Left renal cortex interstitium (tissue), 4 donors: ENCODE measurements around the gene SDSL. TPM values are rescaled to one million over a fixed set of nuclear protein-coding genes. Genes with fewer than 3 reads are reported as not detected.

Source experiments
- DNase-seq, 4 donors: peaks; one replicate each; pipeline ENCODE4 v3.0.0-alpha.2; 2013; ENCODE audit warnings: low read depth in 4 of 4, low spot score in 2 of 4, missing footprints in 1 of 4
- polyA plus RNA-seq, 4 donors: library from polyadenylated mRNA; unstranded; fragments of 120-200 nt; gene quantifications; one replicate each; pipeline ENCODE4 v1.2.1, GENCODE V29; 2013; ENCODE audit not compliant: insufficient read length in 4 of 4

SDSL gene
- polyA plus RNA-seq, 4 donors = 13.6 to 15.7 (median 14.3) TPM

GRCh38 chr12:113465808-113466453, 43.8 kb downstream of the SDSL start:
- DNase-seq = no peak

GRCh38 chr12:113466454-113467141, 44.4 kb downstream of the SDSL start:
- no peak for DNase-seq

DNA sequence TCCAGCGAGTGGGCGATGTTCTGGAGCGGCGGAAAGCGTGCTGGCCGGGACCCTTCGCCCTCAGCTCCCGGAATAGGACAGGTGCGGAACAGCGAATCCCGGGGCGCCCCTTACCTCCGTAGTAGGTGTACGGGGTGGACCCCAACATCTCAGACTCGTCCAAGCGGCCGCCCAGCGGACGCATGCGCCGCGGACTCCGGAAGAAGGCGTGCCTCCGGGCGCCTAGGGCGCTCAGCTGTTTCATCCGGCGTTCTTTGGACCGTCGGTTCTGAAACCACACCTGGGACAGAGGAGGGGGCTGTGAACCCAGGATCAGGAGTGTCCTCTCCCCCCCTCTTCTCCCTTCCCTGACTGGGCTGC, 44.9 kb downstream of the SDSL start:
- DNase-seq = no peak

- DNase-seq = no peak
Measured at GRCh38 chr12:113467502-113468364, 45.6 kb downstream of the SDSL start.

GRCh38 chr12:113468365-113469223, 46.4 kb downstream of the SDSL start:
- no peak for DNase-seq

GRCh38 chr12:113469224-113469948, 47.2 kb downstream of the SDSL start:
- DNase-seq = no peak

GRCh38 chr12:113469949-113470743, 48.0 kb downstream of the SDSL start:
- no peak for DNase-seq

GRCh38 chr12:113470871-113471618, 48.9 kb downstream of the SDSL start:
- no peak for DNase-seq

DNA sequence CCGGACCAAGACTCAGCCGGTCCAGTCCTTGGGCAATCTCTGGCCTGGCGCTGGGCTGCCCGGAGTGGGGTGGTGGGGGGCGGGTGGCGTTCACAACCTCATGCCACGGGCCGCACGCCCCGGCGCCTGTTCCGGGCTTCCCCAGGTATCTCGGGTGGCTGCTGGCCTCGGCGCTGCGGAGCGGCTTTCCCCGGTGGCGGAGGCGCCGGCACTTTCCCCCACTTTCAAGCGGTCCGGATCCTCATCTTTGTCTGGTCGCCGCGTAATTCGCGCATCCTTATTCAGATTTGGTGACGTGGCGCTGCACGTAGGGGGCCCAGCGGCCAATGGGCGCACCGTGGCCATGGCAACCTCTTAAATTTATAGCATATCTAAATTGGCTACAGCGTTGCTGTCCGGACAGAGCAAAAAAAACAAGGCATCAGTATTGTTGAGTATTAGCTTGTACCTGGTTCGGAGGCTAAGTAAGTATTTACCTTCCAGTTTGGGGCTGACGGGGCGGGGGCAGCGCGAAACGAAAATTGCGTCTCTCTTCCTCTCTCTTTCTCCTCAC, 49.5 kb downstream of the SDSL start, which contains the start of gene LHX5:
Gene LHX5, minus strand, starts transcription at position 253 of the 553 bp plus-strand sequence. CDS start 373 bp downstream, outside the sequence.
- DNase-seq = no peak

GRCh38 chr12:113472191-113473121, 50.3 kb downstream of the SDSL start:
- no peak for DNase-seq

DNA sequence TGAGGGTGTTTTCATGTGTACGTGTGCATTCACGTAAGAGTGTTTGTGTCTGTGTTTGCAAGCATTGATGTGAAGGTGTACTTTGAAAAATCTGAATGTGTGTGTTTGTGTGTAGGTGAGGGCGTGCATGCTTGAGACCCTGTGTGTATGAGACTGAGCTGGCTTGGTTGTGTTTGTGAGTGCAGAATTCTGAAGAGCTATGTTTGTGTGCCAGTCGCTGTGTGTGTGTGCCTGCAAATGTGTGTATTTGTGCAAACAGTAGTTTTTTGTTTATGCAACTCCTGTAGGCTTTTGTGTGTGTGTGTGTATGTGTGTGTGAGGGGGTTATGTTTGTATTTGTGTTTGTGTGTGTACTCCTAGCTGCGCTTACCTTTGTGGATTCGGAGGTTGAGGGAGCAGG, 51.2 kb downstream of the SDSL start:
- DNase-seq = no peak

DNA sequence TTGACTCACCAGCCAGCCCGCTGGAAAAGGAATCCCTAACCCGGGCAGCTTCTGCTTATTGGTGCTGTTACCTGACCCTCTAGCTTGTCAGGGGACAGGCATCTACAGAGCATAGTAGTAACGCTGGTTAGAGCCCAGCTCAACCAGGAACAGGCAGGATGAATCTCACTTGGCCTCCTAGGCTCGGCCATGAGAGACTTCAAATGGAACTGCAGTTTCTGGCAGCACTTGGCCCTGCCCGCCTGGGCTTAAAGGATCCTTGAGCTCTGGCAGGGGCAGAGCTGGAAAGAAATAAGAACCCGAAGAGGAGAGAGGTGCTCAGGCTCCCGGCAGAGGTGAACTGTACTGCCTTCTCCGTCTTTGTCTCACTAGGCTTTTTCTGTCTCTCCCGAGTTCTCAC, 51.8 kb downstream of the SDSL start:
- no peak for DNase-seq

DNA sequence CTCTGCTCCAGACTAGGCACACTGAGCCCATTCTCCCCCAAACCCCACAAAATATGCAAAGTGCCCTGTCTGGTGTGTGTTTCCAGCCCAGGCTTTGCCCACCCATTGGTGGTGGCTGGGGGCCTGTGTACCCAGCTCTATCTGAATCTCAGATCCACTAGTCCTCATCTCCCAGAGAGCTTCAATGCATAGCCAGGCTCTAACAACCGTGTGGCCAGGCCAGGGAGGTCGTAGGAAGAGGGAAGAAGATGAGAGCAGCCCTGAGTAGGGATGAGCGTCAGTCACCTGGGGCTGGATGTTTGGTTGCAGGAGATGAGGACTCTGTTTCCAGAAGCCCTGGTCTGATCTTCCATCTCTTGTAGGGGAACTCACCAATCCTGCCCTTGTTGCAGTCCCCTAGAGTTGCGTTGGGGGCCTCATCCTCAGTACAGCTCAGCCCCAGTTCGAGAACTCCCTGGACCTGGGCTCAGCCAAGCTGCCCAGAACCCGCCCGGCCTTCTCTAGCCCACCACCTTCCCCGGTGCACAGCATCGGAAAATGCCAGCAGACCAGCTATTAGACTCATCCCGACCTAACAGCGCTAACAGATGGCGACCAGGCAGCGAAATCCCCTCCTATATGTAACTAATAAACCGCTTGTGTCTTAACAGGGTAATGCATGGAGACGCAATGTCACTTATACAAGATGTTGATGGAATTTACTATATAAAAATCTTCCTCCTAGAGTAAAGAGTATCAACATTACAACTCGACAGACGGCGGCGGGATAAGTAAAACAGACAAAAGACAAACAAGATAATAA, 52.7 kb downstream of the SDSL start:
- DNase-seq = no peak

GRCh38 chr12:113475451-113476175, 53.4 kb downstream of the SDSL start:
- DNase-seq = no peak

DNA sequence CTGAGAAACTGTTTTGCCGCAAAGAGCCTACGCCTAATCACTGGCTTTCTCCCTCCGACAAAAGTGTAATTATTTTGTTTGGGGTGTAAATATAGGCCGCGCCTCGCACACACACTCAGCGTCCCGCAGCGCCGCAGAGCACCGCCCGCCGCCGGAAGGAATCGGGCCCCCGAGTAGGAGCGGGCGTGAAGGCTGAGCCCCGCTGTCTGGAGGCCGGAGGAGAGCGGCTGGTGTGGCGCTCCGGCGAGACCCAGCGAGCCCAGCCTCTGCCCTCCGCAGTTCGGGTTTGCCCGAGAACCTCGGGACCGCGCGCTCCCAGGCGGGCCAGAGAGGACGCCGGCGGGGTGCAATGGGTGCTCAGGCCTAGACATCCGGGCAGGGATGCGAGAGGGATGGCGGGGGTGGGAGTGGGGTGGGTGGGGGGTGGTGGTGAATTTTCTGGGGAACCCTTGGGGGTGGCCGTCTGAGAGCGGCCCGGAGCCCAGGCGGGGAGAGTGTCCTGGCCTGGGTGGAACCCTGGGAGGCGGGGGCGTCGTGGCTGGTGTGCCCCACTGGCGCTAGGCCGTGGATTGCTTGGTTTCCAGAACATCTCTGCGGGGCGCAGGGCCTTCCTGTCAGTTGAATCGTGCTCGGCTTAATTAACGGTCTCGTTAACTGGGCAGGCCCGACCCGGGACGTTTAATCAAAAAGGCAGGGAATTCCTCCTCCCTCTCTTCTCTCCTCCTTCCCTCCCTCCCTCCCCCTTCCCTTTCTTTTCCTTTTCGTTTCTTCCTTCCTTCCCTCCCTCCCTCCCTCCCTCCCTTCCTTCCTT, 54.2 kb downstream of the SDSL start:
- DNase-seq = no peak
